HepG2 (cell line): ENCODE measurements around the gene CDH23. TPM values are rescaled to one million over a fixed set of nuclear protein-coding genes. Genes with fewer than 3 reads are reported as not detected.

ENCODE experiments used
- FOXK2 ChIP-seq: fragments of 450-650 bp; IDR thresholded peaks from 2 replicates; pipeline ENCODE4 v1.6.1; 2016
- GTF2F1 ChIP-seq: fragments of 150-350 bp; IDR thresholded peaks from 2 replicates; pipeline ENCODE4 v1.6.1; 2014; ENCODE audit warnings: low read length
- MED8 ChIP-seq: sonication (generic); formaldehyde crosslinking; IDR thresholded peaks from 2 replicates; pipeline ENCODE4 v1.8.1; 2023; ENCODE audit warnings: mild to moderate bottlenecking, missing genetic modification reagents; ENCODE audit not compliant: insufficient replicate concordance
- NFRKB ChIP-seq: fragments of 450-650 bp; IDR thresholded peaks from 2 replicates; pipeline ENCODE4 v1.6.1; 2017
- NR2F6 ChIP-seq, 2 experiments: IDR thresholded peaks; 2 replicates each; pipeline ENCODE4 v1.6.1; 2016; ENCODE audit warnings: antibody characterized with exemption in 1 of 2, mild to moderate bottlenecking in 1 of 2
- TMF1 ChIP-seq: sonication (generic); formaldehyde crosslinking; IDR thresholded peaks from 2 replicates; pipeline ENCODE4 v1.8.1; 2022; ENCODE audit warnings: low read depth, missing genetic modification reagents
- ZNF10 ChIP-seq: sonication (generic); formaldehyde crosslinking; IDR thresholded peaks from 2 replicates; pipeline ENCODE4 v1.4.0; 2020; ENCODE audit warnings: mild to moderate bottlenecking, low read depth, missing genetic modification reagents, borderline replicate concordance
- ZNF256 ChIP-seq: sonication (generic); formaldehyde crosslinking; conservative IDR thresholded peaks from 2 replicates; pipeline ENCODE4 v1.4.0; 2020; ENCODE audit warnings: missing genetic modification reagents
- ZNF292 ChIP-seq: sonication (generic); formaldehyde crosslinking; IDR thresholded peaks from 2 replicates; pipeline ENCODE4 v1.8.1; 2022; ENCODE audit warnings: mild to moderate bottlenecking, low read depth, missing genetic modification reagents, borderline replicate concordance
- polyA plus RNA-seq, 8 experiments: library from polyadenylated mRNA; depleted of rRNA in 3 of 8; stranded (reverse) in 7 of 8; unstranded in 1 of 8; fragments of >200 nt; fragmentation: Illumina TruSeq in 4 of 8; extraction: Trizol in 4 of 8; gene quantifications; 2 replicates each; pipeline versions ENCODE4 v1.2.1 to v1.2.3, GENCODE V29; 2011 to 2016; ENCODE audit warnings: low read depth in 4 of 8, missing spikeins in 1 of 8, mixed read lengths in 1 of 8; ENCODE audit not compliant: insufficient read depth in 1 of 8
- total RNA-seq, 5 experiments: library from RNA; depleted of rRNA; stranded (reverse); fragments of >200 nt; fragmentation: Illumina TruSeq; extraction: Trizol; gene quantifications; 2 replicates each; pipeline ENCODE4 v1.2.3, GENCODE V29; 2016; ENCODE audit warnings: low read depth in 1 of 5
- TF ChIP-seq, protein P1 (sequence below): sonication (generic); formaldehyde crosslinking; IDR thresholded peaks from 2 replicates; pipeline ENCODE4 v1.4.0; 2020; ENCODE audit warnings: missing genetic modification reagents, borderline replicate concordance
- TF ChIP-seq, protein P2 (sequence below): sonication (generic); formaldehyde crosslinking; conservative IDR thresholded peaks from 2 replicates; pipeline ENCODE4 v1.8.1; 2023; ENCODE audit warnings: missing genetic modification reagents
- TF ChIP-seq, protein P3 (sequence below): sonication (generic); formaldehyde crosslinking; IDR thresholded peaks from 2 replicates; pipeline ENCODE4 v1.4.0; 2020; ENCODE audit warnings: mild to moderate bottlenecking, missing genetic modification reagents
- TF ChIP-seq, protein P4 (sequence below): sonication (generic); formaldehyde crosslinking; IDR thresholded peaks from 2 replicates; pipeline ENCODE4 v1.5.1; 2020; ENCODE audit warnings: mild to moderate bottlenecking, moderate library complexity, missing genetic modification reagents
- TF ChIP-seq, protein P5 (sequence below): sonication (generic); formaldehyde crosslinking; IDR thresholded peaks from 2 replicates; pipeline ENCODE4 v1.4.0; 2020; ENCODE audit warnings: missing genetic modification reagents

CDH23 gene
- total and polyA plus RNA-seq, 2 of the 13 experiments (the other 11 are each of a cell fraction or from before 2014, with no cell fraction given), result 0.13 TPM; not detected in 1

DNA sequence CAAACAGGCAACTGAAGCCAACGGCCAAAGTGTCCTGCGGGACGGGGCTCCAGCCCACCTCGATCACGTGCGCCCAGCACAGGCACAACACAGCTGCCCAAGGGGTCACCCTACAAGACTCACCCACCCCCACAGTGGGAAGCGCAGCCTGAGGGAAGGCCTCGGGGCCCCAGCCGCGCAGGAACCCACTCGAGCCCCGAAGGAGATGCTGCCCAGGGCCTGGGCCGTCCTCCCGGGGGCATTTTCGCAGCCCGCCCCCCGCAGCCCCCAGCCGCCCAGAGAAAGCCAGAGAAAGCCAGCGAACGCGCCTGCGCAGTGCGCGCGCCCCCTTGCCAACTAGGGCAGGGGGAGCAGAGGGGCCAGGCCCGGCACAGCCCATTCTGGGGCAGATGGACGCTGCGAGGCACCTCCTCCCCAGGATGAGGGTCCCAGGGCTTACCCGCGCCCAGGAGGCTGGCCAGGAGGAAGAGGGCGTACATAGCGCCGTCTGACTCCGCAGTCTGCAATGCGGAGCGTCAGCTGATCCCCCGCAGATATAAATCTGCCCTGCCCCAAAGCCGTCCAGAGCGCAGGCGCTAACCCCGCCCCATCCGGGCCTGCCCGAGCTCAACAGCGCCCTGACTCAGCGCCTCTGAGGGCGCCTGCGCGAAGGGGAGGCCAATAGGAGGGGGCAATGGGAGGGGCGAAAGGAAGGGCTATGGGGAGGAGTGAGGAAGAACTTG, 454.2 kb downstream of the CDH23 start, which contains the start of gene PSAP (continued):
- TF ChIP-seq, protein P1, sequence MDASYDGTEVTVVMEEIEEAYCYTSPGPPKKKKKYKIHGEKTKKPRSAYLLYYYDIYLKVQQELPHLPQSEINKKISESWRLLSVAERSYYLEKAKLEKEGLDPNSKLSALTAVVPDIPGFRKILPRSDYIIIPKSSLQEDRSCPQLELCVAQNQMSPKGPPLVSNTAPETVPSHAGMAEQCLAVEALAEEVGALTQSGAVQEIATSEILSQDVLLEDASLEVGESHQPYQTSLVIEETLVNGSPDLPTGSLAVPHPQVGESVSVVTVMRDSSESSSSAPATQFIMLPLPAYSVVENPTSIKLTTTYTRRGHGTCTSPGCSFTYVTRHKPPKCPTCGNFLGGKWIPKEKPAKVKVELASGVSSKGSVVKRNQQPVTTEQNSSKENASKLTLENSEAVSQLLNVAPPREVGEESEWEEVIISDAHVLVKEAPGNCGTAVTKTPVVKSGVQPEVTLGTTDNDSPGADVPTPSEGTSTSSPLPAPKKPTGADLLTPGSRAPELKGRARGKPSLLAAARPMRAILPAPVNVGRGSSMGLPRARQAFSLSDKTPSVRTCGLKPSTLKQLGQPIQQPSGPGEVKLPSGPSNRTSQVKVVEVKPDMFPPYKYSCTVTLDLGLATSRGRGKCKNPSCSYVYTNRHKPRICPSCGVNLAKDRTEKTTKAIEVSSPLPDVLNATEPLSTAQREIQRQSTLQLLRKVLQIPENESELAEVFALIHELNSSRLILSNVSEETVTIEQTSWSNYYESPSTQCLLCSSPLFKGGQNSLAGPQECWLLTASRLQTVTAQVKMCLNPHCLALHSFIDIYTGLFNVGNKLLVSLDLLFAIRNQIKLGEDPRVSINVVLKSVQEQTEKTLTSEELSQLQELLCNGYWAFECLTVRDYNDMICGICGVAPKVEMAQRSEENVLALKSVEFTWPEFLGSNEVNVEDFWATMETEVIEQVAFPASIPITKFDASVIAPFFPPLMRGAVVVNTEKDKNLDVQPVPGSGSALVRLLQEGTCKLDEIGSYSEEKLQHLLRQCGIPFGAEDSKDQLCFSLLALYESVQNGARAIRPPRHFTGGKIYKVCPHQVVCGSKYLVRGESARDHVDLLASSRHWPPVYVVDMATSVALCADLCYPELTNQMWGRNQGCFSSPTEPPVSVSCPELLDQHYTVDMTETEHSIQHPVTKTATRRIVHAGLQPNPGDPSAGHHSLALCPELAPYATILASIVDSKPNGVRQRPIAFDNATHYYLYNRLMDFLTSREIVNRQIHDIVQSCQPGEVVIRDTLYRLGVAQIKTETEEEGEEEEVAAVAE (CRISPR knock-in tag), result no peak
- TF ChIP-seq ZNF292 (CRISPR knock-in tag), result peak; percentile 73; the same call in 1 of the 2 replicates
- no peak for TF ChIP-seq GTF2F1
- TF ChIP-seq ZNF256 (CRISPR knock-in tag), result peak; percentile 65; the same call in 1 of the 2 replicates
- no peak for TF ChIP-seq ZNF10 (CRISPR knock-in tag)
- 0 out of 2 replicates have a peak, but pooled peaks have one; percentile 2 for TF ChIP-seq NR2F6 (IDR thresholded peaks at IDR 0.05)
- TF ChIP-seq NR2F6 (CRISPR knock-in tag; IDR thresholded peaks at IDR 0.05), result 0 out of 2 replicates have a peak, but pooled peaks have one; percentile 9
- TF ChIP-seq, protein P2, sequence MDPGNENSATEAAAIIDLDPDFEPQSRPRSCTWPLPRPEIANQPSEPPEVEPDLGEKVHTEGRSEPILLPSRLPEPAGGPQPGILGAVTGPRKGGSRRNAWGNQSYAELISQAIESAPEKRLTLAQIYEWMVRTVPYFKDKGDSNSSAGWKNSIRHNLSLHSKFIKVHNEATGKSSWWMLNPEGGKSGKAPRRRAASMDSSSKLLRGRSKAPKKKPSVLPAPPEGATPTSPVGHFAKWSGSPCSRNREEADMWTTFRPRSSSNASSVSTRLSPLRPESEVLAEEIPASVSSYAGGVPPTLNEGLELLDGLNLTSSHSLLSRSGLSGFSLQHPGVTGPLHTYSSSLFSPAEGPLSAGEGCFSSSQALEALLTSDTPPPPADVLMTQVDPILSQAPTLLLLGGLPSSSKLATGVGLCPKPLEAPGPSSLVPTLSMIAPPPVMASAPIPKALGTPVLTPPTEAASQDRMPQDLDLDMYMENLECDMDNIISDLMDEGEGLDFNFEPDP, result no peak
- no peak for TF ChIP-seq MED8 (CRISPR knock-in tag)
- TF ChIP-seq TMF1, result no peak; the same call in 1 of the 2 replicates
- TF ChIP-seq, protein P3, sequence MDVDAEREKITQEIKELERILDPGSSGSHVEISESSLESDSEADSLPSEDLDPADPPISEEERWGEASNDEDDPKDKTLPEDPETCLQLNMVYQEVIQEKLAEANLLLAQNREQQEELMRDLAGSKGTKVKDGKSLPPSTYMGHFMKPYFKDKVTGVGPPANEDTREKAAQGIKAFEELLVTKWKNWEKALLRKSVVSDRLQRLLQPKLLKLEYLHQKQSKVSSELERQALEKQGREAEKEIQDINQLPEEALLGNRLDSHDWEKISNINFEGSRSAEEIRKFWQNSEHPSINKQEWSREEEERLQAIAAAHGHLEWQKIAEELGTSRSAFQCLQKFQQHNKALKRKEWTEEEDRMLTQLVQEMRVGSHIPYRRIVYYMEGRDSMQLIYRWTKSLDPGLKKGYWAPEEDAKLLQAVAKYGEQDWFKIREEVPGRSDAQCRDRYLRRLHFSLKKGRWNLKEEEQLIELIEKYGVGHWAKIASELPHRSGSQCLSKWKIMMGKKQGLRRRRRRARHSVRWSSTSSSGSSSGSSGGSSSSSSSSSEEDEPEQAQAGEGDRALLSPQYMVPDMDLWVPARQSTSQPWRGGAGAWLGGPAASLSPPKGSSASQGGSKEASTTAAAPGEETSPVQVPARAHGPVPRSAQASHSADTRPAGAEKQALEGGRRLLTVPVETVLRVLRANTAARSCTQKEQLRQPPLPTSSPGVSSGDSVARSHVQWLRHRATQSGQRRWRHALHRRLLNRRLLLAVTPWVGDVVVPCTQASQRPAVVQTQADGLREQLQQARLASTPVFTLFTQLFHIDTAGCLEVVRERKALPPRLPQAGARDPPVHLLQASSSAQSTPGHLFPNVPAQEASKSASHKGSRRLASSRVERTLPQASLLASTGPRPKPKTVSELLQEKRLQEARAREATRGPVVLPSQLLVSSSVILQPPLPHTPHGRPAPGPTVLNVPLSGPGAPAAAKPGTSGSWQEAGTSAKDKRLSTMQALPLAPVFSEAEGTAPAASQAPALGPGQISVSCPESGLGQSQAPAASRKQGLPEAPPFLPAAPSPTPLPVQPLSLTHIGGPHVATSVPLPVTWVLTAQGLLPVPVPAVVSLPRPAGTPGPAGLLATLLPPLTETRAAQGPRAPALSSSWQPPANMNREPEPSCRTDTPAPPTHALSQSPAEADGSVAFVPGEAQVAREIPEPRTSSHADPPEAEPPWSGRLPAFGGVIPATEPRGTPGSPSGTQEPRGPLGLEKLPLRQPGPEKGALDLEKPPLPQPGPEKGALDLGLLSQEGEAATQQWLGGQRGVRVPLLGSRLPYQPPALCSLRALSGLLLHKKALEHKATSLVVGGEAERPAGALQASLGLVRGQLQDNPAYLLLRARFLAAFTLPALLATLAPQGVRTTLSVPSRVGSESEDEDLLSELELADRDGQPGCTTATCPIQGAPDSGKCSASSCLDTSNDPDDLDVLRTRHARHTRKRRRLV (CRISPR knock-in tag), result no peak
- no peak for TF ChIP-seq FOXK2
- no peak for TF ChIP-seq NFRKB
- TF ChIP-seq, protein P4, sequence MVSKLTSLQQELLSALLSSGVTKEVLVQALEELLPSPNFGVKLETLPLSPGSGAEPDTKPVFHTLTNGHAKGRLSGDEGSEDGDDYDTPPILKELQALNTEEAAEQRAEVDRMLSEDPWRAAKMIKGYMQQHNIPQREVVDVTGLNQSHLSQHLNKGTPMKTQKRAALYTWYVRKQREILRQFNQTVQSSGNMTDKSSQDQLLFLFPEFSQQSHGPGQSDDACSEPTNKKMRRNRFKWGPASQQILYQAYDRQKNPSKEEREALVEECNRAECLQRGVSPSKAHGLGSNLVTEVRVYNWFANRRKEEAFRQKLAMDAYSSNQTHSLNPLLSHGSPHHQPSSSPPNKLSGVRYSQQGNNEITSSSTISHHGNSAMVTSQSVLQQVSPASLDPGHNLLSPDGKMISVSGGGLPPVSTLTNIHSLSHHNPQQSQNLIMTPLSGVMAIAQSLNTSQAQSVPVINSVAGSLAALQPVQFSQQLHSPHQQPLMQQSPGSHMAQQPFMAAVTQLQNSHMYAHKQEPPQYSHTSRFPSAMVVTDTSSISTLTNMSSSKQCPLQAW (CRISPR knock-in tag), result peak; percentile 81; the same call in 1 of the 2 replicates
- TF ChIP-seq, protein P5, sequence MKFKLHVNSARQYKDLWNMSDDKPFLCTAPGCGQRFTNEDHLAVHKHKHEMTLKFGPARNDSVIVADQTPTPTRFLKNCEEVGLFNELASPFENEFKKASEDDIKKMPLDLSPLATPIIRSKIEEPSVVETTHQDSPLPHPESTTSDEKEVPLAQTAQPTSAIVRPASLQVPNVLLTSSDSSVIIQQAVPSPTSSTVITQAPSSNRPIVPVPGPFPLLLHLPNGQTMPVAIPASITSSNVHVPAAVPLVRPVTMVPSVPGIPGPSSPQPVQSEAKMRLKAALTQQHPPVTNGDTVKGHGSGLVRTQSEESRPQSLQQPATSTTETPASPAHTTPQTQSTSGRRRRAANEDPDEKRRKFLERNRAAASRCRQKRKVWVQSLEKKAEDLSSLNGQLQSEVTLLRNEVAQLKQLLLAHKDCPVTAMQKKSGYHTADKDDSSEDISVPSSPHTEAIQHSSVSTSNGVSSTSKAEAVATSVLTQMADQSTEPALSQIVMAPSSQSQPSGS, result no peak
